Globus pallidus (tissue), 1 donor: Measurements from ENCODE around the gene IMMP1L.

Experiments used
- DNase-seq: peaks from one replicate; pipeline ENCODE4 v3.0.0-alpha.2; 2015; ENCODE audit warnings: low spot score

The IMMP1L gene

DNA sequence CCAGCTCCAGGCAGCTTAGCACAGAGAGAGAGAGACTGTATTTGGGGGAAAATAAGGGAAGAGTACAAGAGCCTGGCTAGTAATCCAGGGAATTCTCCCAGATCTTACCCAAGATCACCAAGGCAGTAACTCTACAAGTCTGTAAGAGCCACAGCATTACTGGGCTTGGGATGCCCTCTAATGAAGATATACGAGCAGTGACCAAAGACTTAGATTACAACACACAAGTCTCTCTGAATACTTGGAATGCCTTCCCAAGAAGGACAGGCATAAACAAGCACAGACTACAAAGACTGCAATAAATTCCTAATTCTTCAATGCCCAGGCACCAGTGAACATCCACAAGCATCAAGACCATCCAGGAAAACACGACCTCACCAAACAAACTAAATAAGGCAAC lies 122.0 kb downstream of the IMMP1L start:
- no peak for DNase-seq

- no peak for DNase-seq
Observed at GRCh38 chr11:31383116-31383515, 126.3 kb downstream of the IMMP1L start.
